OCI-LY7 (cell line): ENCODE data around the gene TOP2A. TPM values are rescaled to one million over a fixed set of nuclear protein-coding genes. Genes with fewer than 3 reads are reported as not detected.
A peak's percentile ranks its signal among the peaks of the same experiment; 100 is the strongest.

Experiments
- BruUV-seq: library from RNA; stranded (reverse); fragments of 400-500 nt; replicated peaks from 2 replicates; lab custom pipeline; 2021; lab: Mats Ljungman, UMichigan
- CTCF ChIA-PET: fragments of 300-600 bp; sonication (Branson Sonifier 250); formaldehyde crosslinking; loops from one replicate; lab custom pipeline; 2022; ENCODE audit warnings: antibody characterized with exemption; ENCODE audit not compliant: unreplicated experiment; lab: Charles Lee
- POLR2A ChIA-PET: fragments of 300-600 bp; sonication (Branson Sonifier 250); formaldehyde crosslinking; loops from one replicate; lab custom pipeline; 2022; ENCODE audit warnings: antibody characterized with exemption; lab: Charles Lee
- DNase-seq: peaks from one replicate; pipeline ENCODE4 v3.0.0-alpha.2; 2015; ENCODE audit warnings: low spot score
- H2AFZ ChIP-seq: fragments of 200-600 bp; sonication (generic), shearing (Covaris generic); 2 replicates; pipeline ENCODE4 v1.6.1; 2014; ENCODE audit warnings: mild to moderate bottlenecking, antibody characterized with exemption, low read length, moderate library complexity
- H3K27ac ChIP-seq: fragments of 200-600 bp; sonication (generic); 2 replicates; pipeline ENCODE4 v1.5.1; 2014; ENCODE audit warnings: mixed run types, low read depth, mild to moderate bottlenecking, moderate library complexity, low read length, inconsistent platforms; ENCODE audit not compliant: poor library complexity, severe bottlenecking
- H3K36me3 ChIP-seq: fragments of 200-600 bp; sonication (generic); 2 replicates; pipeline ENCODE4 v1.6.1; 2014; ENCODE audit warnings: mild to moderate bottlenecking, antibody characterized with exemption, low read length, moderate library complexity, mixed read lengths; ENCODE audit not compliant: insufficient read depth
- H3K4me1 ChIP-seq: fragments of 200-600 bp; sonication (generic); 2 replicates; pipeline ENCODE4 v1.5.1; 2014; ENCODE audit warnings: mild to moderate bottlenecking, low read length; ENCODE audit not compliant: insufficient read depth, poor library complexity, severe bottlenecking
- H3K4me2 ChIP-seq: fragments of 200-600 bp; sonication (generic); 2 replicates; pipeline ENCODE4 v1.6.1; 2014; ENCODE audit warnings: mild to moderate bottlenecking, low read length
- H3K4me3 ChIP-seq: fragments of 200-600 bp; sonication (generic); 2 replicates; pipeline ENCODE4 v1.5.1; 2014; ENCODE audit warnings: mild to moderate bottlenecking, low read depth, low read length; ENCODE audit not compliant: poor library complexity, severe bottlenecking
- H3K79me2 ChIP-seq: fragments of 200-600 bp; sonication (generic); 2 replicates; pipeline ENCODE4 v1.6.1; 2016; ENCODE audit warnings: low read depth, mild to moderate bottlenecking, low read length, moderate library complexity, mixed read lengths; ENCODE audit not compliant: insufficient read depth
- H3K9me2 ChIP-seq: fragments of 200-600 bp; sonication (generic); 2 replicates; pipeline ENCODE4 v1.6.1; 2016; ENCODE audit warnings: mild to moderate bottlenecking, low read length, mixed read lengths; ENCODE audit not compliant: insufficient read depth
- H3K9me3 ChIP-seq: fragments of 200-600 bp; sonication (generic); 2 replicates; pipeline ENCODE4 v1.6.1; 2014; ENCODE audit warnings: mild to moderate bottlenecking, mixed run types, low read length, mixed read lengths
- H4K20me1 ChIP-seq: fragments of 200-600 bp; sonication (generic); 2 replicates; pipeline ENCODE4 v1.6.1; 2014; ENCODE audit warnings: mild to moderate bottlenecking, antibody characterized with exemption, low read length, moderate library complexity, mixed read lengths; ENCODE audit not compliant: insufficient read depth
- EZH2phosphoT487 ChIP-seq: fragments of 200-600 bp; sonication (generic); IDR thresholded peaks from 2 replicates; pipeline ENCODE4 v1.6.1; 2018; ENCODE audit warnings: low read depth, borderline replicate concordance, mild to moderate bottlenecking, mixed run types, antibody characterized with exemption, low read length, moderate library complexity, mixed read lengths
- intact Hi-C: fragments of 100-400 bp; cut with micrococcal nuclease; formaldehyde crosslinking; loops from one replicate; pipeline ENCODE4 v1.10.0; 2022; ENCODE audit not compliant: unreplicated experiment
- total RNA-seq, 2 experiments: library from RNA; depleted of rRNA in 1 of 2; stranded (reverse); fragments of >200 nt in 1 of 2; shearing (Covaris generic) in 1 of 2; gene quantifications; 2 replicates each; pipeline ENCODE4 v1.2.3, GENCODE V29; 2014 to 2022
- TF ChIP-seq, protein P1 (sequence below): fragments of 200-600 bp; sonication (generic); conservative IDR thresholded peaks from 2 replicates; pipeline ENCODE4 v1.5.1; 2014; ENCODE audit warnings: mild to moderate bottlenecking, antibody characterized with exemption, low read length, moderate library complexity, mixed read lengths

TOP2A gene
- total RNA-seq, 2 experiments from 2014 or later, result 293 to 340 TPM

DNA sequence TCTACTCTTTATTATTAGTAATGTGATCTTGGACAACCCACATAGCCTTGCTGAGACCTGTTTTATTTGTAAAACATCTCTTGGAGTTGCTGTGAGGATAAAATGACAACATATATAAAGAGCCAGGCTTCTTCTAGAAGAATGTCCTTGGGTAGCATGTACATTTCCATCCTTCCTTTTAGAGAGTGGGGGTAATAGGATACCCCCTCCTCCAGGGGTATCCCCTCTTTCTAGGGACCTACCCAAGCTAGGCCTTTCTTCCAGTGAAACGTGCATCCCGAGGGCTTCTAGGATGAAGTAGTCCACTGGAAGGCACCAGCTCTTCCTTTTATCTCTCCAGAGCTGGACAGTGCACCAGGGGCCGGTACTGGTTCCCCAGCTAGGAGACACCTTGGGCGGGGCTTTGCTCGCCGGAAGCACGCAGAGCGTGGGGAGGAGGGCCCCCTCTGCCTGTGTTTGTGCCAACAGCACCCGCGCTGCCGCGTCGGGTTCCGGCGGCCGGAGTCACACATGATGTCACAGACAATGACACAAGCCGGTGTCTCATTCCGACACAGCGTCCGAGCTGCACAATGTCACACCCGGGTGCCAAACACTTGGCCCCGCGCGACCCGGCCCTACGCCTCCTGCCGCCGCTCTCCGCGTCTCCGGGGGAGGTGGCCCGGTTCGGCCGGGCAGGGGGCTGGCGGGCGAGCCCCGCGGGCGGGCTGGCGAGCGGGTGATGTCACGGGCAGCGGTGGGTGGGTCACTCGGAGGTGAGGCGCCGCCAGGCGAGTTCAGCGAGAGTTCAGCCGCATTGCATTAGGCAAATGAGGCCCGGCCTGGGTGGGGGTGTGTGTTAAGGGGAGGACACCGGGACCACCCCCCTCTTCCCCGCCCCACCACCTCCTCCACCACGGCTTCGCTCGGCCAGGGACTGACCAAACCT is 76.6 kb downstream of the TOP2A start:
- Histone ChIP-seq H3K36me3 (no peaks in the 10 kb centered on the region), H2AFZ (peak overlapping the region; percentile 72), H3K4me3 (peak overlapping the region; percentile 73), H3K9me3 (no peaks in the 10 kb centered on the region), H3K27ac (peak overlapping the region; percentile 2), H3K79me2 (no peaks in the 10 kb centered on the region), H3K4me1 (peaks cover 50% of the 10 kb centered on the region), H3K4me2 (peak overlapping the region; percentile 79), H4K20me1 (no peaks in the 10 kb centered on the region), H3K9me2 (no peaks in the 10 kb centered on the region)
- CTCF ChIA-PET, result interaction anchor here (0.7 to 0.9 kb wide), 2 partner anchors 14 to 17 kb away, joined by 3 read pairs; no protein-coding TSS in a partner anchor
- intact Hi-C loops, result loop anchor here (1.0 kb wide), 1 partner anchor 19 kb away; no protein-coding TSS in a partner anchor
- no peak for TF ChIP-seq EZH2phosphoT487
- TF ChIP-seq, protein P1, sequence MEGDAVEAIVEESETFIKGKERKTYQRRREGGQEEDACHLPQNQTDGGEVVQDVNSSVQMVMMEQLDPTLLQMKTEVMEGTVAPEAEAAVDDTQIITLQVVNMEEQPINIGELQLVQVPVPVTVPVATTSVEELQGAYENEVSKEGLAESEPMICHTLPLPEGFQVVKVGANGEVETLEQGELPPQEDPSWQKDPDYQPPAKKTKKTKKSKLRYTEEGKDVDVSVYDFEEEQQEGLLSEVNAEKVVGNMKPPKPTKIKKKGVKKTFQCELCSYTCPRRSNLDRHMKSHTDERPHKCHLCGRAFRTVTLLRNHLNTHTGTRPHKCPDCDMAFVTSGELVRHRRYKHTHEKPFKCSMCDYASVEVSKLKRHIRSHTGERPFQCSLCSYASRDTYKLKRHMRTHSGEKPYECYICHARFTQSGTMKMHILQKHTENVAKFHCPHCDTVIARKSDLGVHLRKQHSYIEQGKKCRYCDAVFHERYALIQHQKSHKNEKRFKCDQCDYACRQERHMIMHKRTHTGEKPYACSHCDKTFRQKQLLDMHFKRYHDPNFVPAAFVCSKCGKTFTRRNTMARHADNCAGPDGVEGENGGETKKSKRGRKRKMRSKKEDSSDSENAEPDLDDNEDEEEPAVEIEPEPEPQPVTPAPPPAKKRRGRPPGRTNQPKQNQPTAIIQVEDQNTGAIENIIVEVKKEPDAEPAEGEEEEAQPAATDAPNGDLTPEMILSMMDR, result peak; percentile 41; the same call in 1 of the 2 replicates
- DNase-seq, result peak; percentile 90
- POLR2A ChIA-PET, result interaction anchor here (0.5 to 1.4 kb wide), 2 partner anchors 13 to 123 kb away, joined by 4 to 10 read pairs; no protein-coding TSS in a partner anchor
- BruUV-seq, result no TSS peak

DNA sequence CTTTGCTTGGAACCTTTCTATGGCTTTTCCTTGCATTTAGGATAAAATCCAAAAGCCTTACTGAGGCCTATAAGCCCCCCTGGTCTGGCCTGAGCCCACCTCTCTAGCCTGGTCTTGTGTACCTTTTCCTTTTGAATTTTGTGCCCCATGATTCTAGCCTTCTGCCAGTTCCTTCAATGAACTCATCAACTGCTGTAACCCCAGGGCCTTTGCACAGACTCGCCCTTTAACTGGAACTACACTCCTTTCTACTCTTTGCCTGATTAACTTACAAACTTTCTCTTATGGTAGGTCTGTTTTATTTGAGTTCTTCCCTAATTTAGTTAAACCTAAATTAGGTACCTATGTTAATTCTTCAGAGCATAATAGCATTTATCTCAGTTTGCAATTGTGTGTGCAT is 77.4 kb downstream of the TOP2A start:
- Histone ChIP-seq H2AFZ (no peak overlapping the region), H3K9me3 (no peaks in the 10 kb centered on the region), H3K36me3 (no peaks in the 10 kb centered on the region), H3K4me3 (peak overlapping the region; percentile 73), H3K79me2 (no peaks in the 10 kb centered on the region), H4K20me1 (no peaks in the 10 kb centered on the region), H3K4me1 (peaks cover 50% of the 10 kb centered on the region), H3K9me2 (no peaks in the 10 kb centered on the region), H3K4me2 (peak overlapping the region; percentile 79; the same call in 1 of the 2 replicates), H3K27ac (no peak overlapping the region)
- no TSS peak for BruUV-seq
- POLR2A ChIA-PET, result interaction anchor here (0.5 to 1.7 kb wide), 3 partner anchors 12 to 122 kb away, joined by 4 to 13 read pairs (median 10); no protein-coding TSS in a partner anchor
- intact Hi-C loops, result no loop called here
- CTCF ChIA-PET, result interaction anchor here (0.7 kb wide), 1 partner anchor 265 kb away, joined by 8 read pairs; no protein-coding TSS in a partner anchor
- no peak for DNase-seq
- TF ChIP-seq, protein P1, result no peak
- no peak for TF ChIP-seq EZH2phosphoT487
